Pancreas (tissue), 10 donors: ENCODE results near the gene MFN2. TPM values are rescaled to one million over a fixed set of nuclear protein-coding genes. Genes with fewer than 3 reads are reported as not detected.

ENCODE experiments used
- ATAC-seq, 4 donors: fragments of 200-7000 bp; cut with Tn5 transposase; one replicate each; pipeline versions ENCODE4 v1.8.0 to v1.9.1; 2020; ENCODE audit warnings: mild to moderate bottlenecking in 4 of 4, moderate library complexity in 4 of 4
- DNase-seq, 6 donors: peaks; one replicate each; pipeline ENCODE4 v3.0.0-alpha.2; 2020
- FAIRE-seq: peaks from 2 replicates; lab custom pipeline; 2012; peaks lifted over from hg19 to GRCh38; lab: Jason Lieb, UNC
- H3K27ac ChIP-seq, 4 donors: fragments of 200-600 bp; sonication (generic); 1 replicate in 3 of 4; 2 replicates in 1 of 4; pipeline versions ENCODE4 v1.5.0 to v1.8.0; 2020
- H3K27me3 ChIP-seq, 4 donors: fragments of 200-600 bp; one replicate each; pipeline ENCODE4 v1.8.0; 2021
- H3K36me3 ChIP-seq, 3 donors: fragments of 200-600 bp; sonication (generic) in 1 of 3; one replicate each; pipeline versions ENCODE4 v1.5.0 to v1.8.0; 2020 to 2021
- H3K4me1 ChIP-seq, 3 donors: fragments of 200-600 bp; one replicate each; pipeline ENCODE4 v1.8.0; 2021
- H3K4me3 ChIP-seq, 4 donors: fragments of 200-600 bp; sonication (generic) in 2 of 4; one replicate each; pipeline versions ENCODE4 v1.5.0 to v1.8.0; 2020 to 2021
- H3K9me3 ChIP-seq, 4 donors: fragments of 200-600 bp; one replicate each; pipeline ENCODE4 v1.8.0; 2021
- CTCF ChIP-seq, 4 donors: fragments of 200-600 bp; sonication (generic) in 3 of 4; IDR thresholded peaks; one replicate each; pipeline versions ENCODE4 v1.5.0 to v1.8.0; 2021; ENCODE audit warnings: antibody characterized with exemption in 4 of 4
- WGBS, 2 donors: extraction: QIAGEN DNeasy Blood & Tissue Kit; methylation state at CpG; one replicate each; pipeline ENCODE4 v1.1.7; 2013; 5-methylcytosine and 5-hydroxymethylcytosine counted together
- intact Hi-C, 3 donors: fragments of 100-400 bp; cut with DNase I; formaldehyde crosslinking; loops; one replicate each; pipeline versions ENCODE4 v1.11.1 to v1.14.2; 2022
- polyA plus RNA-seq, 2 donors: library from polyadenylated mRNA; stranded (reverse); fragments of 200-250 nt; gene quantifications; one replicate each; pipeline ENCODE4 v1.2.3, GENCODE V29; 2013
- total RNA-seq, 6 donors: library from RNA; stranded (reverse); fragmentation: NEBNext Ultra II Directional in 4 of 6; extraction: Animal tissue kit (Norgen Biotek cat#: 25700) in 4 of 6; gene quantifications; one replicate each; pipeline versions ENCODE4 v1.2.1 to v1.2.4, GENCODE V29; 2021 to 2023
- donor health status: healthy with polysubstance abuse.
- donor health status: DM: no; HTN: no; CAD: no; lungs with moderate emphysema.
- donor health status: DM: no; HTN: no; CAD: no.
- donor health status: control.
- donor health status: control.
- donor health status: Bipolar disorder and iron deficiency.
- donor health status: DM: yes; HTN: yes; CAD: no.
- donor health status: DM: no; HTN: no; CAD: no.
- donor health status: DM: no; HTN: no; CAD: no.
- donor health status: DM: yes; HTN: yes; CAD: no.

MFN2 gene
- total and polyA plus RNA-seq, 8 donors = 13.7 to 34.4 (median 24.8) TPM

GRCh38 chr1:12010746-12011570 is 30.7 kb downstream of the MFN2 start:
- H3K27me3 ChIP-seq = no peaks in the 10 kb centered on the region
- DNase-seq (peak in 1 of 6 donors; percentile 12), FAIRE-seq (no peak), ATAC-seq (no peak)
- H3K36me3 ChIP-seq = peaks cover 3 to 40% (median 28%) of the 10 kb centered on the region in 3 donors
- no peaks in the 10 kb centered on the region for H3K4me1 ChIP-seq
- H3K27ac ChIP-seq = no peak overlapping the region
- H3K4me3 ChIP-seq = no peak overlapping the region
- 89 to 92% methylated on average over 16 of the region's 16 CpGs for WGBS, 2 donors
- no peak for TF ChIP-seq CTCF (IDR thresholded peaks at IDR 0.05)
- no peaks in the 10 kb centered on the region for H3K9me3 ChIP-seq
- intact Hi-C loops = no loop called here

- 83 to 89% methylated on average over 4 of the region's 4 CpGs for WGBS, 2 donors
- FAIRE-seq (no peak), ATAC-seq (no peak), DNase-seq (no peak)
- Histone ChIP-seq H3K9me3 (no peaks in the 10 kb centered on the region), H3K4me1 (no peaks in the 10 kb centered on the region), H3K4me3 (no peak overlapping the region), H3K36me3 (peaks cover 2 to 30% (median 19%) of the 10 kb centered on the region in 3 donors), H3K27ac (no peak overlapping the region), H3K27me3 (no peaks in the 10 kb centered on the region)
- no peak for TF ChIP-seq CTCF (IDR thresholded peaks at IDR 0.05)
- intact Hi-C loops = no loop called here
These were observed 31.8 kb downstream of the MFN2 start for GRCh38 chr1:12011998-12012397.

- TF ChIP-seq CTCF (IDR thresholded peaks at IDR 0.05) = no peak
- H3K4me3 ChIP-seq = no peak overlapping the region
- no peak overlapping the region for H3K27ac ChIP-seq
- H3K27me3 ChIP-seq = no peaks in the 10 kb centered on the region
- H3K9me3 ChIP-seq = no peaks in the 10 kb centered on the region
- H3K36me3 ChIP-seq = peaks cover 0 to 25% (median 13%) of the 10 kb centered on the region in 3 donors
- ATAC-seq = no peak
- FAIRE-seq = no peak
- no peaks in the 10 kb centered on the region for H3K4me1 ChIP-seq
- intact Hi-C loops = no loop called here
- 84 to 88% methylated on average over 8 of the region's 8 CpGs for WGBS, 2 donors
- no peak for DNase-seq
These were observed 32.5 kb downstream of the MFN2 start for GRCh38 chr1:12012560-12013316.

- Histone ChIP-seq H3K9me3 (no peaks in the 10 kb centered on the region), H3K27ac (no peak overlapping the region), H3K4me1 (no peaks in the 10 kb centered on the region), H3K4me3 (no peak overlapping the region), H3K27me3 (no peaks in the 10 kb centered on the region), H3K36me3 (peaks cover 0 to 25% (median 13%) of the 10 kb centered on the region in 3 donors)
- WGBS, 2 donors = 78 to 82% methylated on average over 16 of the region's 16 CpGs
- no peak for FAIRE-seq
- no peak for TF ChIP-seq CTCF (IDR thresholded peaks at IDR 0.05)
- intact Hi-C loops = no loop called here
- DNase-seq = no peak
- no peak for ATAC-seq
These were observed 34.1 kb downstream of the MFN2 start for GRCh38 chr1:12014141-12014991.
